ENCODE data around the gene COG8.
"Not testable (repeated sequence)": the region's sequence is repeated elsewhere in the genome, so short reads cannot be mapped to it uniquely, and the experiment has no call there.

COG8 gene

DNA sequence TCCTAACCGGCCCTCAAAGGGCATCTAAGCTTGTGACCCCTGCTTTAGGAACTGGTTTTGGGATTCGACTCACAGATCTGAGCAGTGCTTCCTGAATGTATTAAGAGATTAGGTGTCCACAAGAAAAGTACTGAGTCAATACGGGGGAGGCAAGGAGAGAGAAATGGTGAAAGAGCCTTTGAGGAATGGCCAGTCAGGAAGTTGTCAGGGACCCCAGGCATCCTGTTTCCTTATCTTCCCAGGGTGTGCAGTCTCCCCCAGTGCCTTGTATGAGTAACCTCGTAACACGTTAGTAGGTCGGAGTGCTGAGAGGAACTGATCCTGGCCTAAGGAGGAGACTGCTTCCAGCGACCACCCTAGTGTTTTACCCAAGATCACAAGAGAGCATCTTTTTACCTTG lies 28.6 kb upstream of the COG8 start:
- Histone ChIP-seq H3K4me3 (replicated peaks; ENCODE audit: low read depth, low read length) (no peak overlapping the region), H3K36me3 (ENCODE audit: control insufficient read depth, insufficient read depth, low read length) (peaks cover 27% of the 10 kb centered on the region)

GRCh38 chr16:69366431-69366830 lies 27.1 kb upstream of the COG8 start:
- Histone ChIP-seq H3K27me3 (replicated peaks; ENCODE audit: control insufficient read depth, insufficient read depth, low read length) (no peaks in the 10 kb centered on the region), H3K4me3 (replicated peaks; ENCODE audit: low read depth, low read length) (no peak overlapping the region), H3K36me3 (ENCODE audit: control insufficient read depth, insufficient read depth, low read length) (peaks cover 27% of the 10 kb centered on the region)
- DNase-seq (ENCODE audit: extremely low read depth, insufficient read length): no peak
- TF ChIP-seq, protein P1, sequence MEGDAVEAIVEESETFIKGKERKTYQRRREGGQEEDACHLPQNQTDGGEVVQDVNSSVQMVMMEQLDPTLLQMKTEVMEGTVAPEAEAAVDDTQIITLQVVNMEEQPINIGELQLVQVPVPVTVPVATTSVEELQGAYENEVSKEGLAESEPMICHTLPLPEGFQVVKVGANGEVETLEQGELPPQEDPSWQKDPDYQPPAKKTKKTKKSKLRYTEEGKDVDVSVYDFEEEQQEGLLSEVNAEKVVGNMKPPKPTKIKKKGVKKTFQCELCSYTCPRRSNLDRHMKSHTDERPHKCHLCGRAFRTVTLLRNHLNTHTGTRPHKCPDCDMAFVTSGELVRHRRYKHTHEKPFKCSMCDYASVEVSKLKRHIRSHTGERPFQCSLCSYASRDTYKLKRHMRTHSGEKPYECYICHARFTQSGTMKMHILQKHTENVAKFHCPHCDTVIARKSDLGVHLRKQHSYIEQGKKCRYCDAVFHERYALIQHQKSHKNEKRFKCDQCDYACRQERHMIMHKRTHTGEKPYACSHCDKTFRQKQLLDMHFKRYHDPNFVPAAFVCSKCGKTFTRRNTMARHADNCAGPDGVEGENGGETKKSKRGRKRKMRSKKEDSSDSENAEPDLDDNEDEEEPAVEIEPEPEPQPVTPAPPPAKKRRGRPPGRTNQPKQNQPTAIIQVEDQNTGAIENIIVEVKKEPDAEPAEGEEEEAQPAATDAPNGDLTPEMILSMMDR (IDR thresholded peaks at IDR 0.05; ENCODE audit: insufficient read depth, low read length, poor library complexity, severe bottlenecking): no peak

More for the DNA sequence above, 28.6 kb upstream of the COG8 start:
- DNase-seq (ENCODE audit: extremely low read depth, insufficient read length): no peak
- TF ChIP-seq, protein P1 (IDR thresholded peaks at IDR 0.05; ENCODE audit: insufficient read depth, low read length, poor library complexity, severe bottlenecking): no peak
- no peaks in the 10 kb centered on the region for H3K27me3 ChIP-seq (replicated peaks; ENCODE audit: control insufficient read depth, insufficient read depth, low read length)

DNA sequence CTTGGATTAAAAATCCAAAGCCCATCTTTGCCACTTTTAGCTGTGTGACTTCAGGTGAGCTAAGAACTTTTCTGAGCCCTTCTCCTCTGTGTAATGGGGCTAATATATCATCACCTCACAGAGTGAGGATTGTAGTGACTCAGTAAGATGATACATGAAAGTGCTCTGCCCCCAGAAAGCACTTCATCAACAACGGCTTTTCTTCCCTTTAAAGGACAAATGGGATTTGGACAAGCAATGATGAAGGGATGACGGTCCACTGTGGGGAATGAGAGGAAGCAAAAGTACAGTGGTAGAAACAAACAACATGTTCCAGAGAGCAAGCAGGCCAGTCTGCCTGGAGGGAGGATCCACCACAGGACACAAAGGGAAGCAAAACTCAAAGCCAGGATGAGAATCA lies 26.5 kb upstream of the COG8 start:
- TF ChIP-seq, protein P1 (IDR thresholded peaks at IDR 0.05; ENCODE audit: insufficient read depth, low read length, poor library complexity, severe bottlenecking): no peak
- Histone ChIP-seq H3K36me3 (ENCODE audit: control insufficient read depth, insufficient read depth, low read length) (peaks cover 27% of the 10 kb centered on the region), H3K27me3 (replicated peaks; ENCODE audit: control insufficient read depth, insufficient read depth, low read length) (no peaks in the 10 kb centered on the region), H3K4me3 (replicated peaks; ENCODE audit: low read depth, low read length) (no peak overlapping the region)
- DNase-seq (ENCODE audit: extremely low read depth, insufficient read length): no peak

- peaks cover 20% of the 10 kb centered on the region for H3K36me3 ChIP-seq (ENCODE audit: control insufficient read depth, insufficient read depth, low read length)
- H3K4me3 ChIP-seq (replicated peaks; ENCODE audit: low read depth, low read length): no peak overlapping the region
- H3K27me3 ChIP-seq (replicated peaks; ENCODE audit: control insufficient read depth, insufficient read depth, low read length): no peaks in the 10 kb centered on the region
- no peak for DNase-seq (ENCODE audit: extremely low read depth, insufficient read length)
- TF ChIP-seq, protein P1 (IDR thresholded peaks at IDR 0.05; ENCODE audit: insufficient read depth, low read length, poor library complexity, severe bottlenecking): no peak
These were observed 24.7 kb upstream of the COG8 start for GRCh38 chr16:69364088-69364487.

DNA sequence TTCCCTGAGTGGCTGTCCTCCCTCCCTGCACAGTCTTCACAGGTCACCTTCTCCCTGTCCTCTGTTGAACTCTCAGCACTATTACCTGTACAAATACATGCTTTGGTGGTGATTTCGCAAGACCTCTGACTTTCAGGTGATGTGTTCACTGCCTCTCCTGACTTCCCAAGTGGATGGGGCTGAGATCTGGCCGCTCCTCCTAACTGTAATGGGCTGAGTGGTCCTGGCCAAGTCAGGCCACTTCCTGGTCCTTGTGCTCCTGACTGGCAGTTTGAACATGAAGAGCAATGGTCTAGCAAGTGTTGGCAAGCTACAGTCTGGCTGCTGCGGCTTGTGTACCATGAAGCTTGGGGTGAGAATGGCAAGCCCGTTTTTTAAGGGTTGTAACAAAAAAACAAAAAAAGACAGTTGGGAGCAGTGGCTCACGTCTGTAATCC lies 23.9 kb upstream of the COG8 start:
- H3K36me3 ChIP-seq (ENCODE audit: control insufficient read depth, insufficient read depth, low read length): peaks cover 20% of the 10 kb centered on the region
- TF ChIP-seq, protein P1 (IDR thresholded peaks at IDR 0.05; ENCODE audit: insufficient read depth, low read length, poor library complexity, severe bottlenecking): no peak
- no peak overlapping the region for H3K4me3 ChIP-seq (replicated peaks; ENCODE audit: low read depth, low read length)
- no peaks in the 10 kb centered on the region for H3K27me3 ChIP-seq (replicated peaks; ENCODE audit: control insufficient read depth, insufficient read depth, low read length)
- DNase-seq (ENCODE audit: extremely low read depth, insufficient read length): no peak

- H3K27me3 ChIP-seq (replicated peaks; ENCODE audit: control insufficient read depth, insufficient read depth, low read length); H3K36me3 ChIP-seq (ENCODE audit: control insufficient read depth, insufficient read depth, low read length); H3K4me3 ChIP-seq (replicated peaks; ENCODE audit: low read depth, low read length); DNase-seq (ENCODE audit: extremely low read depth, insufficient read length): not testable (repeated sequence)
These were observed 20.7 kb upstream of the COG8 start for GRCh38 chr16:69360070-69360469.

Measured in GM06990 (cell line).